SK-N-SH (cell line): ENCODE results near the gene ATG16L2.

Source experiments
- EP300 ChIP-seq, 2 experiments: IDR thresholded peaks; 2 replicates each; pipeline versions ENCODE4 v1.4.0 to v1.6.1; 2012; ENCODE audit warnings: borderline replicate concordance in 1 of 2, low read depth in 1 of 2, low read length in 1 of 2
- EZH2phosphoT487 ChIP-seq: fragments of 200-600 bp; sonication (generic); IDR thresholded peaks from 2 replicates; pipeline ENCODE4 v1.6.1; 2017; ENCODE audit warnings: low read depth, mixed run types, mild to moderate bottlenecking, antibody characterized with exemption, moderate library complexity, borderline replicate concordance
- MEF2A ChIP-seq: IDR thresholded peaks from 2 replicates; pipeline ENCODE4 v1.4.0; 2012; ENCODE audit warnings: low read depth, borderline replicate concordance
- POLR2AphosphoS5 ChIP-seq: IDR thresholded peaks from 2 replicates; pipeline ENCODE4 v1.6.1; 2012; ENCODE audit warnings: low read depth, low read length
- RFX5 ChIP-seq: IDR thresholded peaks from 2 replicates; pipeline ENCODE4 v1.6.1; 2012; ENCODE audit warnings: mild to moderate bottlenecking, improper control_type of control experiment, low read length
- TAF1 ChIP-seq: IDR thresholded peaks from 2 replicates; pipeline ENCODE4 v1.6.1; 2012; ENCODE audit warnings: low read depth, mild to moderate bottlenecking, low read length, moderate library complexity, borderline replicate concordance
- TF ChIP-seq, protein P1 (sequence below): IDR thresholded peaks from 2 replicates; pipeline ENCODE4 v1.6.1; 2012; ENCODE audit warnings: mild to moderate bottlenecking, low read depth, low read length, moderate library complexity
- TF ChIP-seq, protein P2 (sequence below): IDR thresholded peaks from 2 replicates; pipeline ENCODE4 v1.4.0; 2012; ENCODE audit warnings: low read depth, borderline replicate concordance
- TF ChIP-seq, protein P3 (sequence below): fragments of 200-600 bp; sonication (generic); IDR thresholded peaks from 2 replicates; pipeline ENCODE4 v1.6.1; 2017; ENCODE audit warnings: antibody characterized with exemption, mild to moderate bottlenecking, moderate library complexity

DNA sequence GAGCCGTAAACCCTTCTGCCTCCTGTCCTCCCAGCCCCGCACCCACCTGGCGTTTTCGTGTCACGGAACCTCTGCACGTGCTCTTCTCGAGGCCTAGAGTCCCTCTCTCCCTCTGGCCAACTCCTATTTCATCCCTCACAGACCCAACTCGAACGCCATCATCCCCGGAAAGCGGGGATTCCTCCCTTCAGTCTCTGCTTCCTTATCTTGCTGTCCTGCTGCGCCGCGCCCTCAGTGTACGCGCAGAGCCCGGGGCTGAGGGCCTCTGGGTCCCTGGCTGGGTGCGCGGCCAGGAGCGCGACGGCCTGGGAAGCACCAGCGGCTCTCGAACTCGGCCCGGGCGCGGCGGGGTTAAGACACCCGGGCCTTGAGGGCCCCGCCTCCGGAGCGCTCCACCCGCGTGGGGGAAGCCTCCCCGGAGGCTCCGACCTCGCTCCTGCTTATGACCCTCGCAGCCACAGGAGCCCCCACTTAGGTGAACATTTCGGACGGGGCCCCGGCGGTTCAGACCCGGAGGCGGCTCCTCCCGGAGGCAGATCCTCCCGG, 398 bp upstream of the ATG16L2 start:
- TF ChIP-seq TAF1, result peak; percentile 67
- TF ChIP-seq EP300 (IDR thresholded peaks at IDR 0.05; ENCODE audit: borderline replicate concordance in 1 of 2, low read depth in 1 of 2, low read length in 1 of 2), result no peak; a peak in 1 of 4 replicates
- TF ChIP-seq, protein P1, sequence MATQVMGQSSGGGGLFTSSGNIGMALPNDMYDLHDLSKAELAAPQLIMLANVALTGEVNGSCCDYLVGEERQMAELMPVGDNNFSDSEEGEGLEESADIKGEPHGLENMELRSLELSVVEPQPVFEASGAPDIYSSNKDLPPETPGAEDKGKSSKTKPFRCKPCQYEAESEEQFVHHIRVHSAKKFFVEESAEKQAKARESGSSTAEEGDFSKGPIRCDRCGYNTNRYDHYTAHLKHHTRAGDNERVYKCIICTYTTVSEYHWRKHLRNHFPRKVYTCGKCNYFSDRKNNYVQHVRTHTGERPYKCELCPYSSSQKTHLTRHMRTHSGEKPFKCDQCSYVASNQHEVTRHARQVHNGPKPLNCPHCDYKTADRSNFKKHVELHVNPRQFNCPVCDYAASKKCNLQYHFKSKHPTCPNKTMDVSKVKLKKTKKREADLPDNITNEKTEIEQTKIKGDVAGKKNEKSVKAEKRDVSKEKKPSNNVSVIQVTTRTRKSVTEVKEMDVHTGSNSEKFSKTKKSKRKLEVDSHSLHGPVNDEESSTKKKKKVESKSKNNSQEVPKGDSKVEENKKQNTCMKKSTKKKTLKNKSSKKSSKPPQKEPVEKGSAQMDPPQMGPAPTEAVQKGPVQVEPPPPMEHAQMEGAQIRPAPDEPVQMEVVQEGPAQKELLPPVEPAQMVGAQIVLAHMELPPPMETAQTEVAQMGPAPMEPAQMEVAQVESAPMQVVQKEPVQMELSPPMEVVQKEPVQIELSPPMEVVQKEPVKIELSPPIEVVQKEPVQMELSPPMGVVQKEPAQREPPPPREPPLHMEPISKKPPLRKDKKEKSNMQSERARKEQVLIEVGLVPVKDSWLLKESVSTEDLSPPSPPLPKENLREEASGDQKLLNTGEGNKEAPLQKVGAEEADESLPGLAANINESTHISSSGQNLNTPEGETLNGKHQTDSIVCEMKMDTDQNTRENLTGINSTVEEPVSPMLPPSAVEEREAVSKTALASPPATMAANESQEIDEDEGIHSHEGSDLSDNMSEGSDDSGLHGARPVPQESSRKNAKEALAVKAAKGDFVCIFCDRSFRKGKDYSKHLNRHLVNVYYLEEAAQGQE, result no peak
- TF ChIP-seq, protein P2, sequence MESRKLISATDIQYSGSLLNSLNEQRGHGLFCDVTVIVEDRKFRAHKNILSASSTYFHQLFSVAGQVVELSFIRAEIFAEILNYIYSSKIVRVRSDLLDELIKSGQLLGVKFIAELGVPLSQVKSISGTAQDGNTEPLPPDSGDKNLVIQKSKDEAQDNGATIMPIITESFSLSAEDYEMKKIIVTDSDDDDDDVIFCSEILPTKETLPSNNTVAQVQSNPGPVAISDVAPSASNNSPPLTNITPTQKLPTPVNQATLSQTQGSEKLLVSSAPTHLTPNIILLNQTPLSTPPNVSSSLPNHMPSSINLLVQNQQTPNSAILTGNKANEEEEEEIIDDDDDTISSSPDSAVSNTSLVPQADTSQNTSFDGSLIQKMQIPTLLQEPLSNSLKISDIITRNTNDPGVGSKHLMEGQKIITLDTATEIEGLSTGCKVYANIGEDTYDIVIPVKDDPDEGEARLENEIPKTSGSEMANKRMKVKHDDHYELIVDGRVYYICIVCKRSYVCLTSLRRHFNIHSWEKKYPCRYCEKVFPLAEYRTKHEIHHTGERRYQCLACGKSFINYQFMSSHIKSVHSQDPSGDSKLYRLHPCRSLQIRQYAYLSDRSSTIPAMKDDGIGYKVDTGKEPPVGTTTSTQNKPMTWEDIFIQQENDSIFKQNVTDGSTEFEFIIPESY, result no peak
- TF ChIP-seq, protein P3, sequence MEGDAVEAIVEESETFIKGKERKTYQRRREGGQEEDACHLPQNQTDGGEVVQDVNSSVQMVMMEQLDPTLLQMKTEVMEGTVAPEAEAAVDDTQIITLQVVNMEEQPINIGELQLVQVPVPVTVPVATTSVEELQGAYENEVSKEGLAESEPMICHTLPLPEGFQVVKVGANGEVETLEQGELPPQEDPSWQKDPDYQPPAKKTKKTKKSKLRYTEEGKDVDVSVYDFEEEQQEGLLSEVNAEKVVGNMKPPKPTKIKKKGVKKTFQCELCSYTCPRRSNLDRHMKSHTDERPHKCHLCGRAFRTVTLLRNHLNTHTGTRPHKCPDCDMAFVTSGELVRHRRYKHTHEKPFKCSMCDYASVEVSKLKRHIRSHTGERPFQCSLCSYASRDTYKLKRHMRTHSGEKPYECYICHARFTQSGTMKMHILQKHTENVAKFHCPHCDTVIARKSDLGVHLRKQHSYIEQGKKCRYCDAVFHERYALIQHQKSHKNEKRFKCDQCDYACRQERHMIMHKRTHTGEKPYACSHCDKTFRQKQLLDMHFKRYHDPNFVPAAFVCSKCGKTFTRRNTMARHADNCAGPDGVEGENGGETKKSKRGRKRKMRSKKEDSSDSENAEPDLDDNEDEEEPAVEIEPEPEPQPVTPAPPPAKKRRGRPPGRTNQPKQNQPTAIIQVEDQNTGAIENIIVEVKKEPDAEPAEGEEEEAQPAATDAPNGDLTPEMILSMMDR, result no peak
- no peak for TF ChIP-seq MEF2A
- TF ChIP-seq POLR2AphosphoS5, result peak; percentile 77
- TF ChIP-seq EZH2phosphoT487, result no peak
- no peak for TF ChIP-seq RFX5
